Stimulated activated CD4-positive, alpha-beta T cell treated with anti-CD3 and anti-CD28 coated beads, Interleukin-1b, Interleukin-23, amount 100 ng/mL, for 4 hours (primary cell): ENCODE data around the gene VPS8.

Experiments used
- DNase-seq, 2 donors: peaks; one replicate each; pipeline ENCODE4 v3.0.0-alpha.2; 2020; ENCODE audit warnings: low read depth in 2 of 2

Gene VPS8

DNA sequence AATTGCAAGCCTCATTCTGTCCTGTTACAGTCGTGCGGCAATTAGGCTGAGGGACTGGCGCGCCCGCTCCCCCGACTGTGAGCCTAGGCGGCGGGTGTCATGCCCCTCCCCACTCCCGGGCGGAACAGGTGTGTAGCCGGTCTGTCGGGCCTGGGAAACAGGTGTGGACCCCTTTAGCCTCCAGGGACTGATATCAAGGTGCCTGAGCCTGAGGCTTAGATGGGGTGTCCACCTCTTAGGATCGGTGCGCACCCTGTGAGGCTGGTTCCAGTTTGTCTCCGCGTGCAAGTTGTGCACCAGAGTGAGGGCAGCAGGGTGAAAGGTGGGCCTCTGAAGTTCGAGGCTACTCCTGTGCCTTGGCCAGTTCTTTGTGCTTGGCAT is 686 bp downstream of the VPS8 start:
- DNase-seq, result peak in 1 of 2 donors; percentile 11

DNA sequence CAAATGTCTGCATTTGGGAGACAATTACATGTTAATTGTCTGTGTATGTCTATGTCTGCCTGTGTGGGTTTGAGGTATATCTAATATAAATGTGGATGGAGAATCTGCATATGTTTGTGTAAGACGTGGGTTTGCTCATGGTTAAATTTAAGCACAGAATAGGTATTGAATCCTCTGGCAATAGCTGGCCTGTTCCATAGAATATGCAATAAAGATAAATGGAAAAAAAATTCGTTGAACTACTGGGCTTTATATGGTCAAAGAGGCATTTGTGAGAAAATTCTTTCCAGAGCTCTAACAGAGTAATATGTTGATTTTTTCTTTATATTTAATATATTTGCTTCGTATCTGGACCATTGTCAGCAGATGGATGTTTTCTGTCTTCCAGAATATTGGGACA is 1.4 kb downstream of the VPS8 start:
- DNase-seq, result no peak

DNA sequence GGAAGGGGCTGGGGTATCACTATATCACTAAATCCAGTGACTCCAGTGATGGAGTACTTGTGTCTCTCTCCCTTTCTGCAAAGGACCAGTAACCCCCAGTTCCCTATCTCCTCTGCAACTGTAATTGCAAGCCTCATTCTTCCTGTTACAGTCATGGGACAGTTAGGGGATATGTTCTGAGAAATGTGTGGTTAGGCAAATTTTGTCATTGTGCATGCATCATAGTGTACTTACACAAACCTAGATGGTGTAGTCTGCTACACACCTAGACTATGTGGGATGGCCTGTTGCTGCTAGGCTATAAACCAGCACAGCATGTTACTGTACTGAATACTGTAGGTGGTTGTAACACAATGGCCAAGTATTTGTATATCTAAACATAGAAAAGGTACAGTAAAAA is 2.2 kb downstream of the VPS8 start:
- DNase-seq, result no peak

DNA sequence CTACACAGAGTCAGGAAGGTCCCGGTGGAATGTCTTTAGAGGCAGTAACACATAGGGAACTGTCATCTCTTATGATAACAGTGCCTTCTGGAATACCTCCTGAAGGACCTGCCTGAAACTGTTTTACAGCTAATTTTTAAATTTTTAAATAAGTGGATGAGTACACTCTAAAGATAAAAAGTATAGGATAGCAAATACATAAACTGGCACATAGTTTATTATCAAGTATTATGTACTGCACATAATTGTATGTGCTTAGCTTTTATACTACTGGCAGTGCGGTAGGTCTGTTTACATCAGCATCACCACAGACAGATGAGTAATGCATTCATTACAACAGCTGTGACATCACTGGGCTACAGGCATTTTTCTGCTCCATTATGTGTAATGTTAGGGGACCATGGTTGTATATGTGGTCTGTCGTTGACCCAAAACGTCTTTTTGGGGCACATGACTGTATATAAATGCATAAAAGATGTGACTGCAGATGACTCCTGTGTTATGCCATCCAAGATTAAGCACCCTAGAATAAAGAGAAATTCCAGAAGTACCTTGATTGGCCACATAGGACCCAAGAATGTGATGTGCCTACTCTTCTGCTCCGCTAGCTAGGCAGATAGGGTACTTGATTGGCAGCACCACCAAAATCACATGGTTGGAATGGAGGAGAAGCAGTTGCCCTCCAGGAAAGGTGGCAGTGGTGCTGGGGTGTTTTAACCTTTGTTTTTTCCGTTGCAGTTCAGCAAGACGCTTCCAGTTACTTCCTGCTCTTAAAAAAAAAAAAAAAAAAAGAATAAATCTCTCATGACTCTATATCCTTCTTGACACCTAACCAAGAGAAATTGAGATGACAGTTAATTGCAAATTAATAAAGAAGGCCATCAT is 3.3 kb downstream of the VPS8 start:
- no peak for DNase-seq

DNA sequence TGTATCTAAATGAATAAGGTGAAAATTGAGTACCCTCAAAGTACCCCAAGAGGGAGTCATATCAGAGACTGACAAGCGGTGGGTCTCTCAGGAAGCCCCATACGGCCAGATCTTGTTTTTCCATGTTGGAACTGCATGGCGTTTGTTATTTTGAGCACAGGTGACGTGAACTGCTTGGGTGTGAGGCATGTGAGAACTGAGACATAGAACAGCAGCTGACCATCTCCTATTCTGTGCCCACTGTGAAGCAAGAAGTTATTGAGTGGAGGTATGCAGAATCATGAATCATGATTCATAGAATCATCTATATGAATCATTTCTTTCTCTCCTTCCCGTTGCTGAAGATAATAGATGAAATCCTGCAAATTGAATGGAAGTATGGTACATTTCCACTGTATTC is 4.6 kb downstream of the VPS8 start:
- no peak for DNase-seq

DNA sequence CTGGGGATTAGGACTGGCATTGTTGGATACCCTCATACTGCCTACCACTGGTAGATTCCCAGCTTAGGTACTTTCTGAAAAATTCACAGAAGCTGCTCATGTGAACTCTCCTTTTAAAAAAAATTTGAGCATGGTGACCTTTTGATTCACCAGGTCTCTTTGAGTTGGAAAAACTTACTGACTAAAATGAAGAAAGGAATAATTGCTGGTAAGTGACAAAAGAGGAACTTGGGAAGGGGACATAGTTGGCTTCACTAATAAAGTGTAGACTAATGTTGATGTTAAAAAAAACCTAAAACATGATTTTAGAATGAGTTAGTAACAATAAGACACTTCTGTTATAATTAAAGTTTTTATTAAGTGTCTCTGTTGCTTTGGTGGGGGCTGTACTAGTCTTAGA is 8.6 kb downstream of the VPS8 start:
- DNase-seq, result no peak

DNA sequence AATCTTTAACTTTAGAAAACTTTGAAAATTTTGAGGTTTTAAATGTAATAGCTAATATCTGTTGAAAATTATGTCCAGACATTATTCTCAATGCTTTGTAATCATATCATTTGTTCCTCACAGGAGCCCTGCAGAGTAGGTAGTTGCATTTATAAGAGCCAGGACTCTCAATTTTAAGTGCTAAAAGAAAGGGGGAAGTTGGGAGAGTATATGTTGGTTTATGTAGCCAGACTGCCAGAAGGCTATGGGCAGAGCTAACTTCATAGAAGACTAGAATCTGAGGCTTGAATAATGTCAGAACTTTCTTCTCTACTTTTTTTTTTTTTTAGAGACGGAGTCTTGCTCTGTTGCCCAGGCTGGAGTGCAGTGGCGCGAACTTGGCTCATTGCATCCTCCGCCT is 9.1 kb downstream of the VPS8 start:
- no peak for DNase-seq

DNA sequence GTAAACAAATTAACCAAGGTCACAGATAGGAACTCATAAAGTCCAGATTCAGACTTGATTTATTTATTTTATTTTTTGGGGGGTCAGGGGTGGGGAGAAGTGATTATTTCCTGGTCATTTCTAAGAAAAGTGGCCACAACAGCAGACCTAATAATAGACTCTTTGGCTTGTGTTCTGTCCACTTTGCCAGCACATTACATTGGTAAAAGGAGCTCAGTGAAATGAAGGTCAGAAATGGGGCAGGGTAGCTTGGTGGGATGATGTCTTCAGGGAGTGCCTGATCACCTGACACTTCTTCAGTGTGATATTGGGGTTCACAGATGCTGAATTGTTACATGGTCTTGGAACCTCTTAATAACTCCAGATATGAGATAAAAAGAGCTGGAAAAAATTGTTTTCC is 10.1 kb downstream of the VPS8 start:
- no peak for DNase-seq

DNA sequence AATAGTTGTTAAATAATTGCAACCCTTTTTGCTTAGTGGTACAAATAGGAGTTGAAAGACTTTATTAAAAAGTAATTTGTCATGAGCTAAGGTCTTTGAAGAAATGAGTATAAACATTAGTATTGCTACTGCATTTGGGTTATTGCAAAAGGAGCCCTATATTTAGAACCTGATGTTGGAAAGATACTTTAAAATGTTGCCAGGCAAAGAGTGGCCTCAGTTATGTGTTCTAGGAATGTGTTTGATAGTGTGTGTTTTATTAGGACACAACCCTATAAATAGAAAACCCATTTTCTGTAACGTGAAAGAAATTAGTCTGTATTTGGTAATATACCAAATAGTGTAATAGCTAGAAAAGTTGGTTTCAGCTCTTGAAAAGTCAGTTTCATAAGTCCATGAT is 10.7 kb downstream of the VPS8 start:
- DNase-seq, result no peak

DNA sequence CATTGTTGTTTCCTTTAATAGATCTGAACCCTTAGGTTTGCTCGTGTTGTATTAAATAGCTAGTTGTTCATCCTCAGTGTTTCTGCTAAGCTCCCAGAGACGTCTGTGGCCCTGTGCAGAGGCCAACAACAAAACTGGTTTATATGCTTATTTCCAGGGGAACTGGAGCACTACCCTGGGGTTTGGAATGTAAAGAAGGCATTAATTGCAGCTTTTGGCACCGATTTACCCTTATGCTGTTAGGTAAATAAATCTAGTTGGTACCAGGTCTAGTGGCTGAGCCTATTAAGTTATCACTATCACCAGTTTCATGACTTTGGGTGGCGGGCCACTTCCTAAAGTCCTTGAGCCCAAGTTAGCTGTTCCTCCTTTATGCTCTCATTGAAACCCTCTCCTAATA is 12.0 kb downstream of the VPS8 start:
- DNase-seq, result no peak

DNA sequence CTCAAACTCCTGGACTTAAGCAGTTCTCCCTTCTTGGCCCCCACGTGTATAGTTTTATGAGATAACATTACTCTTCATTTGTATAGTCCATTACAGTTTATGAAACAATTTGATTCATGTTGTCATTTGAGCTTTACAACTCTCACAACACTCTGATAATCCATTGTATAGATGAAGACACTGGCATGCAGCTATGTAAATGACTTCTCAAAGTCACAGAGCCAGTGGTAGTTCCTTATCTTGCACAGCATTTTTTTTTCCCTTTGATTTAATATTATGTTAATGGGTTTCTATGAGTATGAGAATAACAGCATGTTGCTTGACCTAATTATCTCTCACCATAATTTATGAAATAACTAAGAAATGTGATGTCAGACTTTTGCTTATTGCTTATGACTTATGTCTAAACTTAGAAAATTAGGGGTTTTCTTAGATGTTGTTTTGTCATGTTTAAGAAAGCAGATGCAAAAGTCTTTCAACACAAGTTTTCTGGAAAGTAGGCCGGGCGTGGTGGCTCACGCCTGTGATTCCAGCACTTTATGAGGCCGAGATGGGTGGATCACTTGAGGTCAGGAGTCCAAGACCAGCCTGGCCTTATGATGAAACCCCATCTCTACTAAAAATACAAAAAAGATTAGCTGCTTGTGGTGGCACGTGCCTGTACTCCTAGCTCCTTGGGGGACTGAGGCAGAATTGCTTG is 13.3 kb downstream of the VPS8 start:
- DNase-seq, result no peak

DNA sequence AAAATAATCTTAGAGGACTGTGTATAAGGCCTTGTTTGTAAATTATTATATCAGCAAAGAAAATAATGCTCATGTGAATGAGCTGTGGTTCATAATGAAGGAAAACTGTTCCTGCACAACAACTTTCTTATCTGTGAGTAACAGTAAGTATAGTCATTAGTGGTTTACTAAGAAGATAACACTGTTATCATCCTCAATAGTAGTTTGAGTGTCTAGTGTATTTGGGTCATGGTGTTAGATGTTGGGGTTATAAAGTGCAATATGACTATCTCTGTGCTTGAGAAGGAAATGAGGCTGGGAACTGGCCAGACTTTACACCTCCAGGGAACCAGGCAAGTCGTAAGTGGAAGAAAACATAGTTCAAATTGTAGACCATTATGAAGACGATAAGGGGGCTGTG is 15.6 kb downstream of the VPS8 start:
- DNase-seq, result no peak

DNA sequence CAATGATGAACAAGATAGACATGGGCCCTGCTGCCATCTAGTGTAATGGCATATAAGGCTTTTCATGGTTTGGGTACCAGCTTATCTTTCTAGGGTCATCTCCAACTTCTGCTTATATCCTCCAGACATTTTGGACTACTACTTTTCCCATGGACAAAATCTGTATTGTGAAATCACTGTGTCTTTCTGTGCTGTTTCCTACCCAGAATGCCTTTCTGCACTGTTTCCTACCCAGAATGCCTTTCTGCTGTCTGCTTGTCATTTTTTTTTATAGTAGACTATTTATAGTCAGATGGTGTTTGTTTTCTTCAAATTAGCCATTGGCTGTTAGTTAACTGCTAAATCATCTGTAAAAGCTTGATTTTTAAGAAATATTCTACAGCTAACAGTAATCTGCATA is 20.1 kb downstream of the VPS8 start:
- DNase-seq, result no peak

DNA sequence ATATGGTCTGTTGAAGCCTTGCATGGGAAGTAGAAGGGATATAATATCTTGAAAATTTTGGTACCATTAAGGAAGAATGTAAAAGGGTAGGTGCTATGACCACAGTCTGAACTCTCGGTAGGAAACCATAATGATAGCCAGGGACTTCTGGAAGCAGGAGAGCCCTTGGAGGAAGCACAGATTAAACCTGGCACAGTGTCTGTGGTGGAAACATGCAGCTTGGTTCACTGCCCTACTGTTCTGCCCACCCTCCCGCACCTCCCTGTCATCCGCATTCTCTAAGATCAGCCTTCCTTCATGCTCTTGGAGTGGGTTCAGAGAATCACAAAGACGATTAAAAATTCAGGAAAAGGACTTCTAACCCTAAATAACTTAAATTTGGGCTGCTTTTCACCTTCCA is 20.9 kb downstream of the VPS8 start:
- no peak for DNase-seq

DNA sequence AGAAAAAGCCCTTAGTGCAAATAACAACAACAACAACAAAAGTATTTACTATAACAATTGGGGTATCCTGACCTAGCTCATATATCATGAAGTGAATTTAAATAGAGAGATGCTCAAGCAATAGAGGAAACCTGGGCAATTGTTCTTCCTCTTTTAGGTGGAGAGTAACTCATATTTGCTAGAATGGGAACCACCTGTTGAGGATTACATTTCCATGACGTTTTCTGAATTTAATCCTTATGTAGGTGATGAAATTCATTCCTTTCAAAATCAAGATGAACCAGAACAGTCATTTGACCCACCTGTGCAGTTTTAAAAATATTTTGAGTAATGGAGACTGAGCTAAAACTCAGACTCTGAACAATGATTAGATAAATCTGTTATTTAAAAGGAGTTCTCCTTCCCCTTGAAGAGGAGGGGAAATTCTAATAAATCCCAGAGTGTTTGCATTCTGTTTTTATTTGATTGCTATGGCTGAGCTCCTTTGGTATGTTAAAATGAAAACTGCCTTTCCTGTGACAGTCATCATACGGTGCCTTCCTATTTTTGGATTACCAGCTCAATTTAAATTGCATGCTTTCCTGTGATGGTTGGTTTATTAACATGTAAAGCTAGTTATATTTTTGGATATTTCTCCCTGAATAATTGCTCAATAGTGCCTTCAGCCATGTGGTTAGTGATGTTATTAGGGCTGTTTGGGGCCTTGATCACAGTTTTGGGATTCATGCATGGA is 24.3 kb downstream of the VPS8 start:
- no peak for DNase-seq

DNA sequence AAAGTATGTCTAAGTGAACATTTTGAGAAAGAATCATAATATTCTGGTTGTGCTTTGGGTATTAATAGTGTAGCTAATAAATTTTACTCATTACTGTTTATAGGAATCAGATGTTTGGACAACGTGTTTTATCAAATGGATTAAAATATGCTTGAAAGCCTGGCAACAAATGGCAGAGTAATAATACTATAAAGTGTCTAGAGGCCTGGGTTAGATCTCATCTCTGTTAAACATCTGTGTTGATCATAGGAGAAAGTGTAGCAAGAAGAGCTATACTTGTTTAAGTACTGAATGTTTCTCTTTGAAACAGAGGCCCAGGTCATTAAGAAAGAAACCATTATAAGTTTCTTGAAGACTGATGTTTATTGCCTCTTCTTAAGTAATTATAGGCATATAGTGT is 30.5 kb downstream of the VPS8 start:
- no peak for DNase-seq

DNA sequence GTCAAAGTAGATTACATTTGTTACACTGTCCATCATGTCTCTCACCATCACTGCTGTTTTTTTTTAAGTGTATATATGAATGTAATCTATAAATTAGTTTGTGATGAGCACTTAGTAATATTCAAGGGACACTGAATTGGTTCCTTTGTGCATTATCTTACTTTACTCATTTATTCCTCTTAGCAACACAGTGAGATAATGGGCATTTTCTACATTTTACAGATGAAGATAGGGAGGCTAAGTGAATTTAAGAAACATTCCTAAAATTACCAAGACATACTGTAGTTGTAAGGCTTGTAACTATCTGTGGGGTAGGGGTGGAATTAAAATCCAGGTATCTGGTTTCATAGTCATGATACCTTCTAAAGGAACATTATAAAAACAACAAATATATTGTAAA is 33.9 kb downstream of the VPS8 start:
- DNase-seq, result no peak

DNA sequence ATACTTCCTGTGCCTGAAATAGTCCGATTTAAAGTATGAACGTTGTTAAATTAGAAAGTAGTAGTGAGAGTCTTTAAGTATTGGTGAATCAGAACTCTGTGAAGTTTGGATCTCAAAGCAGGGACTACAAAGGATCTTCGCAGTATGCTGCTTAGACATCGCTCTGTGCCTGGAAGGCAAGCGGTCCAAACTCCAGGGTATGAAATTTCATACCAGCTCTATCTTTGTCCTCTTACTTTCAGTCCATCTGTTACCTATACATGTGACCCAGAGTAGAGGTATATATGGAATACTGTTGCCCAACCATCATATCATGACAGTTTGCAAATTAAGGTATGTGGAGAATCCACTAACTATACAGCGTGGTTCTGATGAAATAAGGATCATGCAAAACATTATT is 34.5 kb downstream of the VPS8 start:
- no peak for DNase-seq

DNA sequence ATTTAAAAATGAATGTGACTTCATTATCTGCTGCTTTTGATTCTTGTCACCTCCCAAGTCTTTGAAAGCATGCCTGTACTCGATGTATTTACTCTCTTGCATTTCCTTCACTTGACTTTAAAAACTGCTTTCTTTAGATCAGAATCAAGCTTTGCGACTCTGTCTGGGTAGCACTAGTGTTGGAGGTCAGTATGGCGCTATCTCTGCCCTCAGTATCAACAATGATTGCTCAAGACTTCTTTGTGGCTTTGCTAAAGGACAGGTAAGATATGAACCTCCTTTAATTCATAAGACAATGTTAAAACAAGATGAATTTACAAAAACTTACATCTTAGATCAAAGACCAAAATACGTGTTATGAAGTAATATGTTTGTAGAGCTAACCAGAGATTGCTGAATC is 37.0 kb downstream of the VPS8 start:
- no peak for DNase-seq

DNA sequence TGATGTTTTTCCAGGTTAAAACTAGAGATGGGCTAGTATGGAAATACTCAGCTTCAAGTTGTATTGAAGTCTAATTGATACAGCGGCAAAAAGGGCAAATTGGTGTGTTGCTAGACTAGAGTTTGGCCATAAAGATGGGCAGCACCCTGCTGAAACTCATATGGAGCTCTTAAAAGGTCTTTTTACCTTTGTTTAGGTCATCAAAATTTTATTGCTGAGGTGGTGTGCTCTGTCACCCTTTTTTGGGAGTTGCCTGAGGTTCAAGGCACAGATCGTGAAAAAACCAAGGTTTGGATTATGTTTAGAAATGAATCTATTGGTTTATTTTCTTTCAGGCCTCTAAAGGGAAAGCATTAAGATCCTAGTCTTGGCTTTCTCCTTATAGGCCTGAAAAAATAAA is 38.2 kb downstream of the VPS8 start:
- DNase-seq, result no peak

DNA sequence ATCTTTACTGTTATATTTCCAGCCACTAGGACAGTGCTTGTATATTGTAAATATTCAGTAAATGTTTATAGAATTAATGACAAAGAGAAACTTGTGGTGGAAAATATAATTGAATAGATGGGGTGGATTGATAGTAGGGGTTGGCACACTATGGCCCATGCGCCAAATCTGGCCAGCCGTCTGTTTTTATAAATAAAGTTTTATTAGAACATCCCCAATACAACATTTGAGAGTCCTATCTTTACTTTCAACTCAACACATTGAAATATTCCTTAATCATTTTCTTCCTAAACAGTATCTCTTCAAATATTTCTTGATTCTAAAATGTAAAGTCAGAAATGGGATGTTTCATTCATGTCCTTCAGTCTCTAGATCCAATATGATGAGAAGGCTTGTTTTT is 45.1 kb downstream of the VPS8 start:
- no peak for DNase-seq

DNA sequence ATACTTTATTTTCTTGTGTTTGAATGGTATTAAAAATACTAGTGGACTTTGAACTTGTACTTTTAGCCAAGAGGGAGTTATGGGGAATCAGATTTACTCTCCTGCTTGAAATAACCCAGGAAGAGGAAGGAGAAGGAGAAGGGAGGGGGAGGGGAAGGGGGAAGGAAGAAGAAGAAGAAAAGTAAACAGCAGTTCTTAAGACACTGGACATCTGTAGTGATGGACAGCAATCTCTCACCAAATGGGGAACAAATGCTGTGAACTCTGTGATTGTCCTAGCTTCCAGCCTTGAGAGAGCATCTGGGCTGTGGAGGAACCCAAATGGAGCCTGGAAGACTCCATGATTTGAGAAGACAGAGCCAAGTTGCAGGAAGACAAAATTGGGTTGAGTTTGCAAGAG is 52.0 kb downstream of the VPS8 start:
- DNase-seq, result no peak

DNA sequence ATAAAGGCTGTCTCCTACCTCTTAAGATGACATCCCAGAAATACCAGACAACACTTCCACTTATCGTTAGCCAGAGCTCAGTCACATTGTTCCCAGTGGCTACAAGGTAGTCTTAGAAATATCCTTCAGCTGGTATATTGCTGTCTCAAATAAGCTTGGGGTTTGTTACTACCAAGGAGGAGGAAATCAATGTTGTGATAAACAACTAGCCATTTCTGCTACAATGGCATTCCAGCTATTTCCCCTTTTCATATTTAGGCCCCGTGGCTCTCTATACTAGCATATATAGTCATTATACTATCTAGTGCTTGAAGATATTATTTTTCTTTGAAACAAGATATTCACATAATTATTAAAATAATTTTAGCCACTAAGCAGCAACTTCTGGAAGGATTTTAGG is 56.5 kb downstream of the VPS8 start:
- no peak for DNase-seq
